ENCODE measurements around the gene CLDN5.

CLDN5 gene

DNA sequence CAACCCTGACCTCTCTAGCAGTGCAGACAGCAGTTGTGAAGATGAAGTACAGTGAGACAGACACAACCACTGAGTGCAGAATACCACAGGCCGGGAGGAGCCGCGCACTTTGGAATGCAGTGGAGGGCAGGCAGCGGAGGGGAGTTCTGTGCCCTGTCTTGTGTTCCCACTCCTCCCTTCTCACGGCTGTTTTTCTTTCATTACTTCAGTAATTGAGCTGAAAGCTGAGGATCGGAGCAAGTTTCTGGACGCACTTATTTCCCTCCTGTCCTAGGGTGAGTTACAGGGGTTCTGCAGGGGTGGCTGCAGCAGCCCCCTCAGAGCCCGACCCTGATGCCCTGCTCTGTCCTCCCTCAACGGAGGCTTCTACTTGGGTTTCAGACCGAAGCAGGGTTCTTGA, 5.6 kb downstream of the CLDN5 start:
- H3K4me3 ChIP-seq (ENCODE audit: low read length), result no peak overlapping the region

DNA sequence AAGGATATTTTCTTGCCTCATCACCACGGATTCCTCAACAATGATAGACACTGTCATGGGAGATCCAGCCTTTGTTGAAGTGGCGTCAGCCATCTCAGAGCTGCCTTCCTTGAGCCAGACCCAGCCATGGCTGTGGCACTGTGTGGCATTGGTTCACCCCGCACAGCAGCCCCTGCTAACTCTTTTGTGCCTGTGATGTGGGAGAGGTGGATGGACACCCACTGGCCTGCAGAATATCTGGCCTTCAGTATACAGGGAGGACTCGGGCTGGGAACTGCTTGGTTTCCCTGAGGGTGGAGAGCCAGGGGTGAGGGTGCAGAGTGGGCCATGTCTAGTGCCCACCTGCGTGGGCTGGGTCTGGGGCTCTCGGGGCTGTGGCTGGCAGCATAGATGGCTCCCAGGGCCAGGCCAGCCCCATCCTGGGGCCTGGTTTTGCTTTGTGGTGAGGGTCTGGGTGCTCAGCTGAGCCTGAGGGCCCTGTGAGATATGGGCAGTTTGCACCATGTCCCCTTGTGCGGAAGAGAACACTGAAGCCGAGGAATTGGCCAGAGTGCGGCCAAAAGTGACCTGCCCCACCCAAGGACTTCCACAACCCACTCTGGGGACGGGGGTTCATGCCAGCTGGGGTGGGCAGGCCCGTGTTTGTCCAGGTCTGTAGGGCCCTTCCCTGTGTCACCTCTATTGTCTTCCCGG, 6.1 kb downstream of the CLDN5 start:
- H3K9ac ChIP-seq (ENCODE audit: low read length), result no peak overlapping the region
- H3K4me1 ChIP-seq (ENCODE audit: low read length), result no peaks in the 10 kb centered on the region
- no peak overlapping the region for H3K4me2 ChIP-seq (ENCODE audit: low read depth, low read length)
- TF ChIP-seq EZH2phosphoT487 (IDR thresholded peaks at IDR 0.05; ENCODE audit: low read length) (no peak), EZH2 (optimal IDR thresholded peaks at IDR 0.05; ENCODE audit: low read depth, low read length) (no peak), CTCF (IDR thresholded peaks at IDR 0.05; ENCODE audit: low read length) (no peak)
- H3K36me3 ChIP-seq (replicated peaks; ENCODE audit: insufficient read depth, low read length), result no peaks in the 10 kb centered on the region
- no peaks in the 10 kb centered on the region for H3F3A ChIP-seq (ENCODE audit: insufficient read depth, low read length)
- no peak overlapping the region for H3K4me3 ChIP-seq (ENCODE audit: low read length)
- no peak overlapping the region for H2AFZ ChIP-seq (ENCODE audit: low read length)
- H3K9me3 ChIP-seq (replicated peaks; ENCODE audit: insufficient read depth, low read length), result no peaks in the 10 kb centered on the region
- no peaks in the 10 kb centered on the region for H4K20me1 ChIP-seq (ENCODE audit: insufficient read depth, low read length)
- no peaks in the 10 kb centered on the region for H3K9me2 ChIP-seq (replicated peaks; ENCODE audit: insufficient read depth, low read length)
- no peaks in the 10 kb centered on the region for H3K27me3 ChIP-seq (replicated peaks; ENCODE audit: insufficient read depth, low read length)
- H3K27ac ChIP-seq (ENCODE audit: low read length), result no peak overlapping the region
- DNase-seq, result no peak
- no peaks in the 10 kb centered on the region for H3K79me2 ChIP-seq (ENCODE audit: low read length)

More for the DNA sequence above, 5.6 kb downstream of the CLDN5 start:
- no peaks in the 10 kb centered on the region for H3F3A ChIP-seq (ENCODE audit: insufficient read depth, low read length)
- no peak for DNase-seq
- H3K79me2 ChIP-seq (ENCODE audit: low read length), result no peaks in the 10 kb centered on the region
- no peaks in the 10 kb centered on the region for H4K20me1 ChIP-seq (ENCODE audit: insufficient read depth, low read length)
- H3K9ac ChIP-seq (ENCODE audit: low read length), result no peak overlapping the region
- H3K9me3 ChIP-seq (replicated peaks; ENCODE audit: insufficient read depth, low read length), result no peaks in the 10 kb centered on the region
- TF ChIP-seq EZH2 (optimal IDR thresholded peaks at IDR 0.05; ENCODE audit: low read depth, low read length), result no peak
- no peak for TF ChIP-seq EZH2phosphoT487 (IDR thresholded peaks at IDR 0.05; ENCODE audit: low read length)
- TF ChIP-seq CTCF (IDR thresholded peaks at IDR 0.05; ENCODE audit: low read length), result no peak
- H3K27me3 ChIP-seq (replicated peaks; ENCODE audit: insufficient read depth, low read length), result no peaks in the 10 kb centered on the region
- H3K4me1 ChIP-seq (ENCODE audit: low read length), result no peaks in the 10 kb centered on the region
- H3K27ac ChIP-seq (ENCODE audit: low read length), result no peak overlapping the region
- H3K9me2 ChIP-seq (replicated peaks; ENCODE audit: insufficient read depth, low read length), result no peaks in the 10 kb centered on the region
- no peak overlapping the region for H3K4me2 ChIP-seq (ENCODE audit: low read depth, low read length)
- no peak overlapping the region for H2AFZ ChIP-seq (ENCODE audit: low read length)
- no peaks in the 10 kb centered on the region for H3K36me3 ChIP-seq (replicated peaks; ENCODE audit: insufficient read depth, low read length)

GRCh38 chr22:19517171-19517500, 7.1 kb downstream of the CLDN5 start:
- Histone ChIP-seq H3F3A (ENCODE audit: insufficient read depth, low read length) (no peaks in the 10 kb centered on the region), H3K9me2 (replicated peaks; ENCODE audit: insufficient read depth, low read length) (no peaks in the 10 kb centered on the region), H3K27me3 (replicated peaks; ENCODE audit: insufficient read depth, low read length) (no peaks in the 10 kb centered on the region), H3K79me2 (ENCODE audit: low read length) (no peaks in the 10 kb centered on the region), H3K9ac (ENCODE audit: low read length) (no peak overlapping the region), H3K27ac (ENCODE audit: low read length) (no peak overlapping the region), H3K4me1 (ENCODE audit: low read length) (no peaks in the 10 kb centered on the region), H3K36me3 (replicated peaks; ENCODE audit: insufficient read depth, low read length) (no peaks in the 10 kb centered on the region), H3K4me2 (ENCODE audit: low read depth, low read length) (no peak overlapping the region), H2AFZ (ENCODE audit: low read length) (no peak overlapping the region), H3K9me3 (replicated peaks; ENCODE audit: insufficient read depth, low read length) (no peaks in the 10 kb centered on the region), H4K20me1 (ENCODE audit: insufficient read depth, low read length) (no peaks in the 10 kb centered on the region), H3K4me3 (ENCODE audit: low read length) (no peak overlapping the region)
- no peak for TF ChIP-seq CTCF (IDR thresholded peaks at IDR 0.05; ENCODE audit: low read length)
- no peak for TF ChIP-seq EZH2phosphoT487 (IDR thresholded peaks at IDR 0.05; ENCODE audit: low read length)
- TF ChIP-seq EZH2 (optimal IDR thresholded peaks at IDR 0.05; ENCODE audit: low read depth, low read length), result no peak
- DNase-seq, result no peak
